SK-N-SH (cell line): ENCODE measurements around the gene MGAT4B.

Source experiments
- CHD2 ChIP-seq: fragments of 150-350 bp; IDR thresholded peaks from 2 replicates; pipeline ENCODE4 v1.6.1; 2018; ENCODE audit warnings: low read length; ENCODE audit not compliant: partially characterized antibody
- EZH2phosphoT487 ChIP-seq: fragments of 200-600 bp; sonication (generic); IDR thresholded peaks from 2 replicates; pipeline ENCODE4 v1.6.1; 2017; ENCODE audit warnings: low read depth, mixed run types, mild to moderate bottlenecking, antibody characterized with exemption, moderate library complexity, borderline replicate concordance
- JUND ChIP-seq: IDR thresholded peaks from 2 replicates; pipeline ENCODE4 v1.4.0; 2012
- RAD21 ChIP-seq: IDR thresholded peaks from 2 replicates; pipeline ENCODE4 v1.6.1; 2012; ENCODE audit warnings: mild to moderate bottlenecking, low read length
- TAF1 ChIP-seq: IDR thresholded peaks from 2 replicates; pipeline ENCODE4 v1.6.1; 2012; ENCODE audit warnings: low read depth, mild to moderate bottlenecking, low read length, moderate library complexity, borderline replicate concordance

DNA sequence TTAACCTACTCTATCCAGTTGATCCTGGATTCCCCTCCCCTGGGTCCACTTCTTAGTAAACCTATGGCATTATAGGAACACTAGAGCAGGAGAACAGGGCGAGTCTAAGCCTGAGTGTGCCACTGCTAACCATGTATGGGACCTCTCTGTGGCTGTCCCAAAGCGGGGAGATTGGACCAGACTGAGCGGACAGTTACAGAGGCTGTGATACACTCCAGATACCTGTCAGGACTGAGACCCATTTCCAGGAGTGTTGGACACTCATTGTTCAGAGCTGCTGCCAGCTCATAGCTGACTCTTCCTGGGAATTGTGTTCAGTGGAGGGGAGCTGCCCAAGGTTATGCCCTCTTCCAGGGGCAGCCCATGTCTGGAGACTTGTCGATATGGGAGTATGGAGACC, 24.8 kb downstream of the MGAT4B start:
- TF ChIP-seq EZH2phosphoT487 = no peak
- TF ChIP-seq RAD21 = no peak
- no peak for TF ChIP-seq CHD2
- no peak for TF ChIP-seq TAF1
- TF ChIP-seq JUND = no peak
